Ovary (tissue), 9 donors: ENCODE results near the gene SH3GLB2. TPM values are rescaled to one million over a fixed set of nuclear protein-coding genes. Genes with fewer than 3 reads are reported as not detected.

ENCODE experiments used
- DNase-seq, 5 donors: peaks; one replicate each; pipeline ENCODE4 v3.0.0-alpha.2; 2019 to 2020
- H3K27ac ChIP-seq, 2 donors: fragments of 200-600 bp; one replicate each; pipeline versions ENCODE4 v1.5.1 to v1.8.0; 2019 to 2022
- H3K27me3 ChIP-seq: fragments of 200-600 bp; one replicate; pipeline ENCODE4 v1.8.0; 2022
- H3K36me3 ChIP-seq: fragments of 200-600 bp; sonication (generic); one replicate; pipeline ENCODE4 v1.5.1; 2019
- H3K4me1 ChIP-seq: one replicate; pipeline ENCODE4 v1.8.1; 2013; ENCODE audit warnings: mild to moderate bottlenecking, moderate library complexity; ENCODE audit not compliant: insufficient read depth
- H3K4me3 ChIP-seq: fragments of 200-600 bp; sonication (generic); one replicate; pipeline ENCODE4 v1.5.1; 2017
- H3K9me3 ChIP-seq, 2 donors: fragments of 200-600 bp in 1 of 2; sonication (generic) in 1 of 2; one replicate each; pipeline versions ENCODE4 v1.5.1 to v1.8.1; 2013 to 2019; ENCODE audit warnings: mild to moderate bottlenecking in 1 of 2, moderate library complexity in 1 of 2
- CTCF ChIP-seq, 3 donors: fragments of 450-650 bp in 2 of 3; fragments of 200-600 bp in 1 of 3; IDR thresholded peaks; one replicate each; pipeline versions ENCODE4 v1.5.1 to v1.8.0; 2016 to 2022; ENCODE audit warnings: antibody characterized with exemption in 3 of 3, mild to moderate bottlenecking in 1 of 3
- EP300 ChIP-seq: sonication (generic); formaldehyde crosslinking; IDR thresholded peaks from one replicate; pipeline ENCODE4 v1.6.1; 2017; ENCODE audit warnings: antibody characterized with exemption
- POLR2A ChIP-seq: fragments of 450-650 bp; IDR thresholded peaks from one replicate; pipeline ENCODE4 v1.6.1; 2017; ENCODE audit warnings: antibody characterized with exemption, mild to moderate bottlenecking, moderate library complexity
- WGBS, 3 donors: extraction: QIAGEN DNeasy Blood & Tissue Kit in 1 of 3; methylation state at CpG; one replicate each; pipeline versions ENCODE4 v1.1.5 to v1.1.7; 2013 to 2017; 5-methylcytosine and 5-hydroxymethylcytosine counted together
- intact Hi-C, 4 donors: fragments of 100-400 bp; cut with DNase I; formaldehyde crosslinking; loops; one replicate each; pipeline versions ENCODE4 v1.11.0 to v1.15.1; 2022 to 2023
- polyA plus RNA-seq, 2 donors: library from polyadenylated mRNA; stranded (reverse); fragments of 200-250 nt in 1 of 2; fragments of 350-450 nt in 1 of 2; fragmentation: Illumina TruSeq in 1 of 2; extraction: RNeasy Lipid Tissue Mini Kit (QIAGEN cat#74804) in 1 of 2; gene quantifications; one replicate each; pipeline ENCODE4 v1.2.3, GENCODE V29; 2013 to 2014
- total RNA-seq, 7 donors: library from RNA; depleted of rRNA in 2 of 7; stranded (reverse); fragments of >200 nt in 2 of 7; fragmentation: NEBNext Ultra II Directional in 3 of 7; extraction: Animal tissue kit (Norgen Biotek cat#: 25700) in 3 of 7; gene quantifications; one replicate each; pipeline versions ENCODE4 v1.1.0 to v1.2.4, GENCODE V29; 2016 to 2023
- donor health status: DM: no; HTN: no; CAD: no; lungs with moderate emphysema.
- donor health status: DM: no; HTN: no; CAD: no.
- donor health status: Bipolar disorder and iron deficiency.
- donor health status: DM: yes; HTN: yes; CAD: no.
- donor health status: DM: no; HTN: no; CAD: no.
- donor health status: DM: yes; HTN: yes; CAD: no.

The SH3GLB2 gene
- total and polyA plus RNA-seq, 9 donors, result 11.8 to 112 (median 88.8) TPM

GRCh38 chr9:129074106-129074505 is 46.0 kb upstream of the SH3GLB2 start:
- Histone ChIP-seq H3K27me3 (no peaks in the 10 kb centered on the region), H3K4me1 (no peaks in the 10 kb centered on the region), H3K27ac (no peak overlapping the region), H3K36me3 (no peaks in the 10 kb centered on the region), H3K4me3 (no peak overlapping the region), H3K9me3 (no peaks in the 10 kb centered on the region)
- 32 to 49% (median 37%) methylated on average over 3 of the region's 3 CpGs for WGBS, 3 donors
- intact Hi-C loops, result no loop called here
- TF ChIP-seq CTCF (IDR thresholded peaks at IDR 0.05) (no peak), EP300 (no peak), POLR2A (no peak)
- DNase-seq, result no peak

- Histone ChIP-seq H3K4me3 (no peak overlapping the region), H3K4me1 (no peaks in the 10 kb centered on the region), H3K27ac (no peak overlapping the region), H3K36me3 (no peaks in the 10 kb centered on the region), H3K9me3 (no peaks in the 10 kb centered on the region), H3K27me3 (no peaks in the 10 kb centered on the region)
- 83 to 89% (median 85%) methylated on average over 8 of the region's 8 CpGs for WGBS, 3 donors
- intact Hi-C loops, result no loop called here
- TF ChIP-seq EP300, result no peak
- TF ChIP-seq POLR2A, result no peak
- TF ChIP-seq CTCF (IDR thresholded peaks at IDR 0.05), result no peak
- DNase-seq, result no peak
These were observed 45.3 kb upstream of the SH3GLB2 start for GRCh38 chr9:129073404-129073803.

DNA sequence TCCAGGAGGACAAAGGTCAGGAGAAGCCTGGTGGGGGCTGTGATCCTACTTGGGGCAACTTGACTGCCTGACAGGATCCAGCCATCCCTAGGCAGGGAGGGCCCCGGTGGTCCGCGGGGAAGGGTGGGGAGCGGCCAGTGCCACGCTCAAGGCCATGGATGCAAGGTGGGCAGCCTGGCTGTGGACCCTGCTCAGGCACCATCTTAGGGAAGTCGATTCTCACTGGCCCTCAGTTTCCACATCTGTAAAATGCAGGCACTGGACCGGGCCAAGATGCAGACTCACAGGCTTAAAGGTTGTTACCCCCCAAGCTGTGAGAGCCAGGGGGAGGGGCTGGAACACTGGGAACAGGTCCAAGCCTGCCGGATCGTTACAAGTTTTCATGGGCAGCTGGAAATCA is 44.0 kb upstream of the SH3GLB2 start:
- no peak for TF ChIP-seq EP300
- TF ChIP-seq POLR2A, result no peak
- TF ChIP-seq CTCF (IDR thresholded peaks at IDR 0.05), result no peak
- Histone ChIP-seq H3K36me3 (no peaks in the 10 kb centered on the region), H3K4me1 (no peaks in the 10 kb centered on the region), H3K4me3 (no peak overlapping the region), H3K9me3 (no peaks in the 10 kb centered on the region), H3K27ac (no peak overlapping the region), H3K27me3 (no peaks in the 10 kb centered on the region)
- intact Hi-C loops, result no loop called here
- WGBS, 3 donors, result 44 to 47% (median 46%) methylated on average over 9 of the region's 9 CpGs
- DNase-seq, result no peak

GRCh38 chr9:129071526-129072126 is 43.5 kb upstream of the SH3GLB2 start:
- Histone ChIP-seq H3K9me3 (no peaks in the 10 kb centered on the region), H3K27me3 (no peaks in the 10 kb centered on the region), H3K4me1 (no peaks in the 10 kb centered on the region), H3K36me3 (no peaks in the 10 kb centered on the region), H3K4me3 (no peak overlapping the region), H3K27ac (no peak overlapping the region)
- intact Hi-C loops, result no loop called here
- TF ChIP-seq CTCF (IDR thresholded peaks at IDR 0.05) (no peak), EP300 (no peak), POLR2A (no peak)
- WGBS, 3 donors, result 67 to 73% (median 71%) methylated on average over 10 of the region's 10 CpGs
- no peak for DNase-seq
